ENCODE measurements around the gene SMURF1.
"Not testable (repeated sequence)": the region's sequence is repeated elsewhere in the genome, so short reads cannot be mapped to it uniquely, and the experiment has no call there.

Gene SMURF1

GRCh38 chr7:99054781-99055180 is 89.1 kb downstream of the SMURF1 start:
- DNase-seq (ENCODE audit: low read depth in 2 of 2), result no peak

GRCh38 chr7:99050971-99051370 is 92.9 kb downstream of the SMURF1 start:
- no peak for DNase-seq (ENCODE audit: low read depth in 2 of 2)

- DNase-seq (ENCODE audit: low read depth in 2 of 2), result no peak
Observed at GRCh38 chr7:99047526-99048077, 96.3 kb downstream of the SMURF1 start.

GRCh38 chr7:99046722-99047121 is 97.2 kb downstream of the SMURF1 start:
- DNase-seq (ENCODE audit: low read depth in 2 of 2), result no peak

GRCh38 chr7:99046262-99046661 is 97.6 kb downstream of the SMURF1 start:
- DNase-seq (ENCODE audit: low read depth in 2 of 2), result not testable (repeated sequence)

GRCh38 chr7:99044858-99045257 is 99.0 kb downstream of the SMURF1 start:
- not testable (repeated sequence) for DNase-seq (ENCODE audit: low read depth in 2 of 2)

- no peak for DNase-seq (ENCODE audit: low read depth in 2 of 2)
Observed at GRCh38 chr7:99042957-99043356, 101.0 kb downstream of the SMURF1 start.

- DNase-seq (ENCODE audit: low read depth in 2 of 2), result no peak
Observed at GRCh38 chr7:99041526-99041925, 102.4 kb downstream of the SMURF1 start.

- peak in 1 of 2 donors; percentile 9 for DNase-seq (ENCODE audit: low read depth in 2 of 2)
Observed at GRCh38 chr7:99040104-99040958, 103.6 kb downstream of the SMURF1 start.

- DNase-seq (ENCODE audit: low read depth in 2 of 2), result no peak
Observed at GRCh38 chr7:99039384-99039891, 104.5 kb downstream of the SMURF1 start.

- DNase-seq (ENCODE audit: low read depth in 2 of 2), result no peak
Observed at GRCh38 chr7:99038086-99038855, 105.6 kb downstream of the SMURF1 start.

GRCh38 chr7:99037327-99037940 is 106.5 kb downstream of the SMURF1 start:
- DNase-seq (ENCODE audit: low read depth in 2 of 2), result no peak

GRCh38 chr7:99036546-99037111 is 107.3 kb downstream of the SMURF1 start:
- no peak for DNase-seq (ENCODE audit: low read depth in 2 of 2)

- no peak for DNase-seq (ENCODE audit: low read depth in 2 of 2)
Observed at GRCh38 chr7:99035723-99036545, 108.0 kb downstream of the SMURF1 start.

- DNase-seq (ENCODE audit: low read depth in 2 of 2), result no peak
Observed at GRCh38 chr7:99034932-99035722, 108.8 kb downstream of the SMURF1 start.

- DNase-seq (ENCODE audit: low read depth in 2 of 2), result no peak
Observed at GRCh38 chr7:99033765-99034164, 110.1 kb downstream of the SMURF1 start.

- no peak for DNase-seq (ENCODE audit: low read depth in 2 of 2)
Observed at GRCh38 chr7:99032928-99033327, 111.0 kb downstream of the SMURF1 start.

- DNase-seq (ENCODE audit: low read depth in 2 of 2), result no peak
Observed at GRCh38 chr7:99031496-99031895, 112.4 kb downstream of the SMURF1 start.

GRCh38 chr7:99030951-99031350 is 113.0 kb downstream of the SMURF1 start:
- DNase-seq (ENCODE audit: low read depth in 2 of 2), result no peak

GRCh38 chr7:99030457-99030856 is 113.5 kb downstream of the SMURF1 start:
- DNase-seq (ENCODE audit: low read depth in 2 of 2), result no peak
